ENCODE measurements around the gene ICE2. TPM values are rescaled to one million over a fixed set of nuclear protein-coding genes. Genes with fewer than 3 reads are reported as not detected.

ICE2 gene
- total and polyA plus RNA-seq, 2 of the 4 experiments (the other 2 are of a cell fraction): 14.7 to 21.1 TPM

- no TSS peak for BruUV-seq (replicated peaks)
- no peak overlapping the region for H3K27ac ChIP-seq (ENCODE audit: insufficient read depth, low read length)
- no peaks in the 10 kb centered on the region for H3K9me3 ChIP-seq (ENCODE audit: control insufficient read depth, insufficient read depth, low read length)
- DNase-seq (peak; percentile 78), ATAC-seq (ENCODE audit: low read depth) (peak; percentile 89)
- H3K36me3 ChIP-seq (ENCODE audit: control insufficient read depth, insufficient read depth, low read length): no peaks in the 10 kb centered on the region
- peaks cover 0 to 4% of the 10 kb centered on the region in 2 experiments; a peak in 2 of 4 replicates for H3K79me1 ChIP-seq (ENCODE audit: low read depth in 1 of 2, low read length in 2 of 2)
- no peak overlapping the region for H2BK15ac ChIP-seq (ENCODE audit: low read depth, low read length)
- H2AK5ac ChIP-seq (ENCODE audit: low read depth, low read length): 0 out of 2 replicates have a peak overlapping the region, but pooled peaks have one; percentile 18
- intact Hi-C loops (cut with micrococcal nuclease): no loop called here
- H3K14ac ChIP-seq (replicated peaks; ENCODE audit: low read depth, low read length): no peak overlapping the region
- no peak overlapping the region for H2BK5ac ChIP-seq (ENCODE audit: low read depth, low read length, poor library complexity, severe bottlenecking)
- no peak overlapping the region for H3K4me2 ChIP-seq (ENCODE audit: low read depth, low read length)
- H3K4me3 ChIP-seq (ENCODE audit: insufficient read depth, low read depth, low read length): no peak overlapping the region
- H3K56ac ChIP-seq (ENCODE audit: extremely low read depth, insufficient read depth, low read length): no peak overlapping the region
- WGBS, 2 experiments (ENCODE audit: extremely low coverage in 2 of 2, insufficient read length in 1 of 2): 5% methylated on average over 3 of the region's 10 CpGs; no CpG with 5 or more reads in 1 of the 2 experiments
- no peak overlapping the region for H3K9ac ChIP-seq (ENCODE audit: low read depth, low read length)
- peak overlapping the region; percentile 25; the same call in 1 of the 2 replicates for H3K18ac ChIP-seq (ENCODE audit: low read depth, low read length)
- dilution Hi-C loops (cut with HindIII; ENCODE audit: low sequenced_read_pairs, unreplicated experiment): no loop called here
- H3K4ac ChIP-seq (ENCODE audit: low read depth, low read length): peak overlapping the region; percentile 26; the same call in 1 of the 2 replicates
- H4K5ac ChIP-seq (ENCODE audit: low read depth, low read length): no peak overlapping the region
- no peak overlapping the region for H2BK20ac ChIP-seq (ENCODE audit: low read depth, low read length)
- no peak overlapping the region for H2BK120ac ChIP-seq (ENCODE audit: low read depth, low read length)
- peak; percentile 50; the same call in 1 of the 2 replicates for TF ChIP-seq CEBPB (IDR thresholded peaks at IDR 0.05; ENCODE audit: low read depth, low read length)
- TF ChIP-seq FOS (IDR thresholded peaks at IDR 0.05; ENCODE audit: low read depth, low read length): peak; percentile 83
- TF ChIP-seq MAFK (IDR thresholded peaks at IDR 0.05; ENCODE audit: low read depth, low read length): no peak
- CTCF ChIA-PET: interaction anchor here (0.5 to 0.8 kb wide), 2 partner anchors 23 to 1451 kb away, joined by 3 to 4 read pairs; no protein-coding TSS in a partner anchor
- no peak overlapping the region for H2AFZ ChIP-seq (replicated peaks; ENCODE audit: low read length, poor library complexity)
- H3K27me3 ChIP-seq (ENCODE audit: control insufficient read depth, insufficient read depth, low read length): no peaks in the 10 kb centered on the region
- H4K8ac ChIP-seq (ENCODE audit: low read depth in 2 of 2, low read length in 2 of 2): no peak overlapping the region
- POLR2A ChIA-PET (ENCODE audit: unreplicated experiment): interaction anchor here (0.6 kb wide), 1 partner anchor 13 kb away, joined by 3 read pairs; no protein-coding TSS in a partner anchor
- H4K91ac ChIP-seq (ENCODE audit: insufficient read depth, low read depth, low read length): no peak overlapping the region
- in situ Hi-C loops (cut with MboI; ENCODE audit: low sequenced_read_pairs): no loop called here
- peaks cover 2% of the 10 kb centered on the region; the same call in 1 of the 2 replicates for H4K20me1 ChIP-seq (ENCODE audit: insufficient read depth, low read length)
- H2AK9ac ChIP-seq (replicated peaks; ENCODE audit: low read depth, low read length, poor library complexity): no peak overlapping the region
- no peak overlapping the region for H3K23ac ChIP-seq (ENCODE audit: low read depth, low read length)
- peaks cover 4% of the 10 kb centered on the region; the same call in 1 of the 2 replicates for H3K9me1 ChIP-seq (ENCODE audit: insufficient read depth, low read length)
- H3K4me1 ChIP-seq (ENCODE audit: control insufficient read depth, insufficient read depth, low read length): peaks cover 5% of the 10 kb centered on the region
Measured at GRCh38 chr15:60414016-60414682, 64.8 kb downstream of the ICE2 start.

All from IMR-90 (cell line).